Lower lobe of right lung (tissue), 2 donors: ENCODE results near the gene MTOR. TPM values are rescaled to one million over a fixed set of nuclear protein-coding genes. Genes with fewer than 3 reads are reported as not detected.

Experiments
- ATAC-seq, 2 donors: fragments of 200-7000 bp; cut with Tn5 transposase; one replicate each; pipeline ENCODE4 v1.9.1; 2020 to 2022; ENCODE audit warnings: mild to moderate bottlenecking in 2 of 2, moderate library complexity in 2 of 2
- DNase-seq: peaks from one replicate; pipeline ENCODE4 v3.0.0-alpha.2; 2020
- H3K27ac ChIP-seq: fragments of 200-600 bp; one replicate; pipeline ENCODE4 v1.8.0; 2022
- H3K27me3 ChIP-seq: fragments of 200-600 bp; one replicate; pipeline ENCODE4 v1.8.0; 2022; ENCODE audit warnings: low read depth
- H3K36me3 ChIP-seq: fragments of 200-600 bp; one replicate; pipeline ENCODE4 v1.8.0; 2022; ENCODE audit warnings: mild to moderate bottlenecking
- H3K4me1 ChIP-seq: fragments of 200-600 bp; one replicate; pipeline ENCODE4 v1.8.0; 2022
- H3K4me3 ChIP-seq: fragments of 200-600 bp; one replicate; pipeline ENCODE4 v1.8.0; 2022; ENCODE audit warnings: mild to moderate bottlenecking
- H3K9me3 ChIP-seq: fragments of 200-600 bp; one replicate; pipeline ENCODE4 v1.8.0; 2022
- intact Hi-C: fragments of 100-400 bp; cut with DNase I; formaldehyde crosslinking; loops from one replicate; pipeline ENCODE4 v1.11.0; 2022
- total RNA-seq: library from RNA; stranded (reverse); fragmentation: NEBNext Ultra II Directional; extraction: Animal tissue kit (Norgen Biotek cat#: 25700); gene quantifications from one replicate; pipeline ENCODE4 v1.2.1, GENCODE V29; 2021
- TF ChIP-seq, protein P1 (sequence below): fragments of 200-600 bp; IDR thresholded peaks from one replicate; pipeline ENCODE4 v1.8.0; 2022; ENCODE audit warnings: antibody characterized with exemption, mild to moderate bottlenecking
- donor health status: DM: no; HTN: yes; CAD: no; lungs with severe emphysema.

Gene MTOR
- total RNA-seq, 1 donor from 2014 or later, result 33.7 TPM

DNA sequence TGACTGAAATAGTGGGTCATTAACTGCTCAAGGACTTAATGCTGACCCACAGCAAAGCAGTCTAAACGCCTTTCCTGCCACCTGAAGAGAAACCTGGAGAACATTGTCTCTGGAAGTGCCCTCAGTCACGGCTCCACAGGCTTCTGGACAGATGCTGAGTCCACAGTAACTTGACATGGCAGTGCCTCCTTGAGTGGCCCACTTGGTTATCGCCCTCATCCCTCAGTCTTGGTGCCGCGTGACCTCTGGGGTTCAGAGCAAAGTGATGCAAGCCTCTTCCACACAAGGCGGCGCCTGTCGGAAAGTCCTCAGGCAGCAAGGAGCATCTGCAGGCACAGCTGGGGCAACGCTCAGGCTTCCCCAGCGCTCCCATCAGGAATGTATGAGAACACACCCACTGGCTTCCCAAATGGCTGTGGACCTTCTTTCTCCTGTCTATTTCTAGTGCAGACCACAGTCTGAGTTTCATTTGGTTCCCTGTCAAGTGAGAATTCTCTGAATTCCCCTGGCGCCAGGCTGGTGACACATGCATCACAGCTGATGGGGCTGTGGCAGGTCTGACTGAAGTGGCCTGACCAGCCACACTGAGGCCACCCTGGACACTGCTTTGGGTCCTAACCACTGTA is 86.2 kb downstream of the MTOR start:
- ATAC-seq, result peak; percentile 57 to 83
- DNase-seq, result peak; percentile 47
- Histone ChIP-seq H3K27ac (no peak overlapping the region), H3K4me3 (no peak overlapping the region), H3K36me3 (peaks cover 32% of the 10 kb centered on the region), H3K4me1 (peaks cover 19% of the 10 kb centered on the region), H3K27me3 (no peaks in the 10 kb centered on the region), H3K9me3 (no peaks in the 10 kb centered on the region)
- intact Hi-C loops, result no loop called here
- TF ChIP-seq, protein P1, sequence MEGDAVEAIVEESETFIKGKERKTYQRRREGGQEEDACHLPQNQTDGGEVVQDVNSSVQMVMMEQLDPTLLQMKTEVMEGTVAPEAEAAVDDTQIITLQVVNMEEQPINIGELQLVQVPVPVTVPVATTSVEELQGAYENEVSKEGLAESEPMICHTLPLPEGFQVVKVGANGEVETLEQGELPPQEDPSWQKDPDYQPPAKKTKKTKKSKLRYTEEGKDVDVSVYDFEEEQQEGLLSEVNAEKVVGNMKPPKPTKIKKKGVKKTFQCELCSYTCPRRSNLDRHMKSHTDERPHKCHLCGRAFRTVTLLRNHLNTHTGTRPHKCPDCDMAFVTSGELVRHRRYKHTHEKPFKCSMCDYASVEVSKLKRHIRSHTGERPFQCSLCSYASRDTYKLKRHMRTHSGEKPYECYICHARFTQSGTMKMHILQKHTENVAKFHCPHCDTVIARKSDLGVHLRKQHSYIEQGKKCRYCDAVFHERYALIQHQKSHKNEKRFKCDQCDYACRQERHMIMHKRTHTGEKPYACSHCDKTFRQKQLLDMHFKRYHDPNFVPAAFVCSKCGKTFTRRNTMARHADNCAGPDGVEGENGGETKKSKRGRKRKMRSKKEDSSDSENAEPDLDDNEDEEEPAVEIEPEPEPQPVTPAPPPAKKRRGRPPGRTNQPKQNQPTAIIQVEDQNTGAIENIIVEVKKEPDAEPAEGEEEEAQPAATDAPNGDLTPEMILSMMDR, result no peak

DNA sequence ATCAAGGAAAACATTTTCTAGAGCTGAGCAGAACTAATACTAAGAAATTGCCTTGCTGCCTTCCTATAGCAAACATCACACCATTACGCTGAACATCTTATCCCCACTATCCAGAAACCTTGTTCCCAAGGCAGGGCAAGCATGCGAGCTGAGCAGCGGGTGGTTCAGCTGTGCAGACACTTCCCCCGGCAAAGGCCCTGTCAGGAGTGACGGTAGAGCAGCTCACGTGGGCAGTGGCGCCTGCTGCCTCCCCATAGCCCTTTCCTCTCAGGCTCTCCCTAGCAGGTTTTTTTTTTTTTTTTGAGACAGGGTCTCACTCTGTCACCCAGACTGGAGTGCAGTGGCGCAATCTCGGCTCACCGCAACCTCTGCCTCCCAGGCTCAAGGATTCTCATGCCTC is 86.9 kb downstream of the MTOR start:
- DNase-seq (no peak), ATAC-seq (no peak)
- Histone ChIP-seq H3K4me3 (no peak overlapping the region), H3K9me3 (no peaks in the 10 kb centered on the region), H3K4me1 (peaks cover 19% of the 10 kb centered on the region), H3K27me3 (no peaks in the 10 kb centered on the region), H3K27ac (no peak overlapping the region), H3K36me3 (peaks cover 25% of the 10 kb centered on the region)
- TF ChIP-seq, protein P1, result no peak
- intact Hi-C loops, result no loop called here

DNA sequence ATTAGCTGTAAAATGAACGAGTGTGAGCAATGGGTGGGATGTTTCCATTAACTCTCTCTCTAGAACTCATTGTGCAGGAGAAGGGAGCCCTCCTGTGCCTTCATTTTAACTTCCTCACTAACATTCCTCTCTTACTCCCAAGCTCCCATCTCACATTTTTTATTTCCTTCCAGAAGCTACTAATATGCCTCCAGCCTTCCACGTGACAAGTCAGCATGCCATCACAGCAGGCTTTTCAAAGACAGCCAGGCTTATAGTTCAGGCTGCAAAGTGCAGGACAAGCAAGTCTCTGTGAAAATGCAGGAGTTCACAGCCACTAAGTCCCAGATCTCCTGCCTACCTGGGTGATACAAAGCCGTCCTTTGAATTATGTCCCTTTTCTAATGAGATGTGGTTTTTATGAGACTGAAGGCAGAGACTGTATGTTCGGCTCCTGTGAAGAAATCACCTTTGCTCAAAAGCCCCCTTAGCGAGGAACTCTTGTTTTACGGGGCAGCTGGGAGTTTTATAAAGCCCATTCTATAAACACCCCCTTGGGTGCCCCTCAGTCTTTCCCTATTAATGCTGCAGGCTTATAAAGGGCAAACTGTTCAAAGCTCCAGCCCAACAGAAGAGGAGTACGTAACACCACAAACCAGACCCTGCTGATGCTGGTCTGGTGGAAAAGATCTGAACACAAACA is 87.9 kb downstream of the MTOR start:
- Histone ChIP-seq H3K27me3 (no peaks in the 10 kb centered on the region), H3K36me3 (peaks cover 14% of the 10 kb centered on the region), H3K9me3 (no peaks in the 10 kb centered on the region), H3K4me3 (no peak overlapping the region), H3K27ac (no peak overlapping the region), H3K4me1 (peaks cover 14% of the 10 kb centered on the region)
- TF ChIP-seq, protein P1, result no peak
- intact Hi-C loops, result no loop called here
- no peak for DNase-seq
- no peak for ATAC-seq

DNA sequence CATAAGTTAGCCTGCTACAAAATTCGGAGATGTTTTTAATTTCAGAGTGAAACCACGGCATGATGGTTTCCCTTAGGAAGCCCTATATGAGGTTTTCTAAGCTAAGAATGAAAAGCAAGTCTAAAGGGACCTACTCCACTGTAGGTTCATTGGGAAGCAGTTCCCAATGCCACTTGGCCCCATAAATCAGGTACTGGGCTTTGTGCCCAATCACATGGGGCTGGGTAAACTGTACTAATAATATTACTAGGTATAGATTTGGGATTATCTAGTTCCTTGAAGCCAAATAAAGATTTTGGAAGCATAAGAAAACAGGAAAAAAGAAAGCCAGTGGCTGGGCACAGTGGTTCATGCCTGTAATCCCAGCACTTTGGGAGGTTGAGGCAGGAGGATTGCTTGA is 92.2 kb downstream of the MTOR start:
- no peaks in the 10 kb centered on the region for H3K9me3 ChIP-seq
- intact Hi-C loops, result no loop called here
- DNase-seq (no peak), ATAC-seq (no peak)
- H3K27ac ChIP-seq, result no peak overlapping the region
- TF ChIP-seq, protein P1, result no peak
- no peaks in the 10 kb centered on the region for H3K27me3 ChIP-seq
- no peaks in the 10 kb centered on the region for H3K36me3 ChIP-seq
- no peaks in the 10 kb centered on the region for H3K4me1 ChIP-seq
- no peak overlapping the region for H3K4me3 ChIP-seq

DNA sequence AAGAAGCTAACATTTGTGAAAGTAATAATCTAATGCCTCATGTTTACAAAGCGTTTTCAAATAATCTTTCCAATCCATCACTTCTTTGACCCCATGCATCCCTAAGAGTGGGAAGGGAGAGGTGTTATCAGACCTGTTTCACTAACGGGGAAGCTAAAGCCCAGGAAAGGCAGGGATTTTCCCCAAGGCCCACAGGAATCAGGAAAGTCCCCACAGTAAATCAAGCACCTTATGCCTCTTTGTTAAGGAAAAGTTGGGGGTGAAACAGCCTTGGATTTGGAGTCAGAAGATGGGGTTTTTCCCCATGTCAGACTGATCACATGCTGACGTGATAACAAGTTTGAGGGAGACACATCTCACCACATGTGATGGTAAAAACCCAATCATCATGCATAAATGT is 93.1 kb downstream of the MTOR start:
- H3K36me3 ChIP-seq, result no peaks in the 10 kb centered on the region
- no peak overlapping the region for H3K4me3 ChIP-seq
- H3K27ac ChIP-seq, result no peak overlapping the region
- no peaks in the 10 kb centered on the region for H3K9me3 ChIP-seq
- H3K27me3 ChIP-seq, result no peaks in the 10 kb centered on the region
- TF ChIP-seq, protein P1, result no peak
- ATAC-seq, result no peak
- no peaks in the 10 kb centered on the region for H3K4me1 ChIP-seq
- no peak for DNase-seq
- intact Hi-C loops, result no loop called here
